GM10248 (cell line): ENCODE results near the gene GPR3.
A peak's percentile ranks its signal among the peaks of the same experiment; 100 is the strongest.

ENCODE experiments used
- CTCF ChIA-PET: fragments of 300-600 bp; sonication (Branson Sonifier 250); formaldehyde crosslinking; extraction: SDS; loops from one replicate; lab custom pipeline; 2021; ENCODE audit warnings: antibody characterized with exemption; lab: Yijun Ruan, JAX
- POLR2A ChIA-PET: fragments of 350-650 bp; sonication (Branson Sonifier 250); formaldehyde crosslinking; extraction: SDS; loops from one replicate; lab custom pipeline; 2020; ENCODE audit warnings: antibody characterized with exemption; lab: Yijun Ruan, JAX
- DNase-seq: peaks from one replicate; pipeline ENCODE4 v3.0.0; 2012; ENCODE audit errors: extremely low spot score
- CTCF ChIP-seq: IDR thresholded peaks from 2 replicates; pipeline ENCODE4 v1.5.1; 2012; ENCODE audit warnings: mild to moderate bottlenecking, low read depth; ENCODE audit errors: extremely low read depth, missing control alignments, control extremely low read depth

GPR3 gene

GRCh38 chr1:27361553-27361952, 30.9 kb upstream of the GPR3 start:
- ChIA-PET CTCF (interaction anchor here (1.1 to 2.2 kb wide), 7 partner anchors 11 to 245 kb away, joined by 3 to 16 read pairs (median 6); no protein-coding TSS in a partner anchor), POLR2A (no interaction called here)
- no peak for TF ChIP-seq CTCF
- no peak for DNase-seq

- POLR2A ChIA-PET = no interaction called here
- DNase-seq = no peak
- CTCF ChIA-PET = interaction anchor here (0.9 to 3.3 kb wide), 4 partner anchors 19 to 68 kb away, joined by 4 to 17 read pairs (median 6); no protein-coding TSS in a partner anchor
- TF ChIP-seq CTCF = no peak
Observed at GRCh38 chr1:27363766-27364695, 28.4 kb upstream of the GPR3 start.

- TF ChIP-seq CTCF = no peak
- DNase-seq = no peak
- ChIA-PET POLR2A (no interaction called here), CTCF (interaction anchor here (1.0 to 8.2 kb wide), 12 partner anchors 8 to 320 kb away, joined by 3 to 71 read pairs (median 11); no protein-coding TSS in a partner anchor)
Observed at GRCh38 chr1:27364696-27365371, 27.6 kb upstream of the GPR3 start.

- CTCF ChIA-PET = interaction anchor here (1.0 to 8.2 kb wide), 18 partner anchors 8 to 321 kb away, joined by 3 to 71 read pairs (median 6); partner anchors contain the start of genes CD164L2, FCN3 and GPR3
- peak; percentile 94 for DNase-seq
Observed at GRCh38 chr1:27365372-27366112, 26.9 kb upstream of the GPR3 start.

GRCh38 chr1:27366113-27366410, 26.4 kb upstream of the GPR3 start:
- DNase-seq = peak; percentile 62
- ChIA-PET POLR2A (interaction anchor here (0.7 kb wide), 2 partner anchors 40 to 380 kb away, joined by 6 read pairs; no protein-coding TSS in a partner anchor), CTCF (interaction anchor here (1.0 to 8.2 kb wide), 18 partner anchors 8 to 321 kb away, joined by 3 to 71 read pairs (median 6); partner anchors contain the start of genes CD164L2, FCN3 and GPR3)
- TF ChIP-seq CTCF = no peak

More at GRCh38 chr1:27365372-27366112, 26.9 kb upstream of the GPR3 start:
- POLR2A ChIA-PET = interaction anchor here (0.7 kb wide), 2 partner anchors 40 to 379 kb away, joined by 6 read pairs; no protein-coding TSS in a partner anchor
- TF ChIP-seq CTCF = no peak
